HG02571 (cell line): ENCODE measurements around the gene IFI27.
"Not testable (repeated sequence)": the region's sequence is repeated elsewhere in the genome, so short reads cannot be mapped to it uniquely, and the experiment has no call there.

Experiments used
- ATAC-seq: cut with Tn5 transposase; IDR thresholded peaks from one replicate; pipeline ENCODE4 v1.9.1; 2021; ENCODE audit warnings: mild to moderate bottlenecking, moderate library complexity; ENCODE audit not compliant: unreplicated experiment

The IFI27 gene

DNA sequence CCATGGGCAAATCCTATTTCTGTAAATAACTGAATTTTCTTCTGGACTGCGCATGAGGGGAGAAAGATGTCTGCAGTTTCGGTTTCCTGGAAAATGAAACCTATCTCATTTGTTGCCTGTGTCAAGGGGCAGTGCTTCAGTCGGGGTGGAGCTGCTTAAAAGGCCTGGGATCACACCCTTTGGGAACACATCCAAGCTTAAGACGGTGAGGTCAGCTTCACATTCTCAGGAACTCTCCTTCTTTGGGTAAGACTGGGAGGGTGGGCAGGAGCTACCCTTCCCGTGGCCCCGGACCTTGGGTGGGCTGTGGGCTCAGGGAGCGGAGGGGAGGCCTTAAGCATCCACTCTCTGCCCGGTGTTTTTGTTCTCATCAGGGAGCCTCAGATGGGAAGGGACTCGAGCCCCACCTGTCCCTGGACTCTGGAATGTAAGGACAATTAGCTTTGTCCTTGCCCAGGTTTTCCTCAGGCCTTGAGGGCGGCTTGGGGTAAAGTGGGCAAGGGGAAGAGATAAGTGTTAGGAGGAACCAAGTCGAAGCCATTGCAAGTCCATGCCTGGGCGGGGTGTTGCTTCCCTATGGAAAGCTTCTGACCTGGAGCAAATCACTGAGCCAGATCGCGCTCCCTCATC is at the start of gene IFI27:
Gene IFI27 (plus strand): TSS at position 185 of the 630 bp plus-strand sequence.
- ATAC-seq, result no peak

DNA sequence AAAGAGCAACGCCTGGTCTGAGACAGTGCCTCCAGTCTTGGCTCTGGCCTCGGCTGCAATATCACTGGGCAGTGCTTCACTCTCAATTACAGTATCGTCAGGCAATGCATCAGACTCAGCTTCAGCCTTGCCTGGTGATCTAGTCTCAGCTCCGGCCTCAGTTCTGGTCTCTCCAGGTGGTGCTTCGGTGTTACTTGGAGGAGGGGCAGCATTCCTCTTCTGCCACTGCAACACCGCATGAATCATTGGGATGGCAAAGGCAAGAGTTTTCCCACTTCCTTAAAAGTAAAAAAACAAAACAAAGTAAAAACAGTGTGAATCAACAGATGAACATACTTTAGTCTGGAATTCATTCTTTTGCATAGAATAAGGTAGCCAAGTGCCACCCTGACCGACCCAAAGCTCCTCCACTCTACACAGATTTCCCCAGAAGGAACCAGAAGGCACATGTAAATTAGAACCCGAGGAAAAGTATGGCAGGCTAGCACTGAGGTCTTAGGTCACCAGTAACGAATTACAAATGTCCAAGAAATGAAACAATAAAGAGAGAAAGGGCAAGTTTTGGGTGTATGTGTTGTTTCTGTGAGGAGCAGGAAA is 48.1 kb upstream of the IFI27 start:
- ATAC-seq, result no peak

DNA sequence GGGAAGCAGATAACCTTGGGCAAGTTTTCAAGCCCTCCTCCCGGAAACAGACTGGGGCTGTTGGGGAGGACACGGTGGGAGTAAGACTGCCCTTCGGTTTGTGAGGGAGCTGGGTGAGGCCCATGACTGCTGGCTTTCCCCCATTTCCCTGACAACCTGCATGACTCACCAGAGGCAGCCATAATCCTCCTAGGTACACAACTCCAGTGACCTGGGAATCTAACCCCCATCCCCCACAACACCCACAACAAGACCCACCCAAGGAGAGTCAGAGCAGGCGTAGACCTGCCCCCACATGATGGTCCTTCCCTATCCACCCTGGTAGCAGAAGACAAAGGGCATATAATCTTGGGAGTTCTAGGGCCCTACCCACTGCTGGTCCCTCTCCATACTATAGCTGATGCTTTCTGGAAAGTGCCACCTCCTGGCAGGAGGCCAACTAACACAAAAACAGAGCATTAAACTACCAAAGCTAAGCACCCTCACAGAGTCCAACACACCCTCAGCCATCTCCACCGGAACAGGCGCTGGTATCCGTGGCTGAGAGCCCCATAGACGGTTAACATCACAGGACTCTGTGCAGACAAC is 44.4 kb upstream of the IFI27 start:
- ATAC-seq, result no peak

DNA sequence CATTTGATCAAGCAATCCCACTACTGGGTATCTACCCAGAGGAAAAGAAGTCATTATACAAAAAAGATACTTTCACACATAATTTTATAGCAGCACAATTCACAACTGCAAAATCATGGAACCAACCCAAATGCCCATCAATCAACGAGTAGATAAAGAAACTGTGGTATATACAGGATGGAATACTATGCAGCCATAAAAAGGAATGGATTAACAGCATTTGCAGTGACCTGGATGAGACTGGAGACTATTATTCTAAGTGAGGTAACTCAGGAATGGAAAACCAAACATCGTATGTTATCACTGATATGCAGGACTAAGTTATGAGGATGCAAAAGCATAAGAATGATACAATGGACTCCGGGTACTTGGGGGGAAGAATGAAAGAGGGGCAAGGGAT is 38.5 kb upstream of the IFI27 start:
- ATAC-seq, result not testable (repeated sequence)

DNA sequence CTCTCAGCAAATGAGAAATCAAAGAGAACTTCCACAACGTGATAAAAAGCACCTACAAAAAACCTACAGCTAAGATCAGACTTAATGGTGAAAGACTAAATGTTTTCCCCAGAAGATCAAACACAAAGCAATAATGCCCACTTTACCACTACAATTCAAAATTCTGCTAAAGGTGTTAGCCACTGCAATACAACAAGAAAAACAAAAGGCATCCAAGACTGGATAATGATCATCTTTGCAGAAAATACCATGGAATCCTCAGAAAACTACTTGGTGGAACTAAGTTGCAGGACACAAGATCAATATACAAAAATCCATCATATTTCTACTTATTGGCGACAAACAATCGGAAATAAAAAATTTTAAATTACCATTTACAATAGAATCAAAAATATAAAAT is 36.0 kb upstream of the IFI27 start:
- no peak for ATAC-seq

DNA sequence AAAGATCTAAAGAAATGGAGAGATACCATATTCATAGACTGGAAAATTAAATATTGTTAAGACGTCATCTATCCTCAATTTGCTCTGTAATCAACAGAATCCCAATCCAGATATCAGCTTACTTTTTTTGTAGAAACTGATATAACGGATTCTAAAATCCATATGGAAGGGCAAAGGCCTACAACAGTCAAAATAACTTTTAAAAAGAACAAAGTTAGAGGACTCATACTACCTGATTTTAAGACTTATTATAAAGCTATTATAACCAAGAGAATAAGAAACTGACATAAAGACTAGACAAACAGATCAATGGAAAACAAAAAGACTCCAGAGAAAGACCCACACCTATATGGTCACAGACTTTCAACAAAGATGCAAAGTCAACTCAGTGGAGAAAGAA is 35.5 kb upstream of the IFI27 start:
- ATAC-seq, result no peak

DNA sequence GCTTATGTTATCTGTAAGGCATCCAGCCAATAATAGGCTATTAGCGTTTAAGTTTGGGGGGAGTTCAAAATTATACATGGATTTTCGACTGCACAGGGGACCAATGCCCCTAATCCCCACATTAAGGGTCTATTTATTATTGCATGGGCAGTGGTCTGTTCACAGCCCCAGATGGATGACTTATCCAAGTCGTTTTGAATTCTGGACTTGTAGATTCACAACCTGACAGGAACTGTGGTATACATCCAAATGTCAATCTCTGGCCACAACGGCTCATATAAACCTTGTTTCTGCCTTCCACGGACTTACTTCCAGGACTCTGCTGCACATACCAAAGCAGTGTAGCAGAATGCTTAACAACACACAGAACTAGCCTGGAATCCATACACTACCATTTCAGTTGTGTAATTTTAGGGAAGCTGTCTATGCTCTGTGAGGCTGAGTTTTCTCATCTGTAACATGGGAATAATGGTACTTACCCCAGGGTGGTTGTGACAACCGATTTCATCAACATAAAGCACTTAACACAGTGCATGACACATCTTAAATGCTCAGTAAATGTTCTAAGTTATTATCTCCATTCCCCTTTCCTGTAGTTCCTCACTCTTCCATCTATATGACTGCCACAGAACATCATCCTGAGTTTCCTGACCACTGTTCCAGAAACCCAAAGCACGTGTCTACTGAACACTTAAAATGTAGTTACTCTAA is 33.3 kb upstream of the IFI27 start:
- no peak for ATAC-seq

DNA sequence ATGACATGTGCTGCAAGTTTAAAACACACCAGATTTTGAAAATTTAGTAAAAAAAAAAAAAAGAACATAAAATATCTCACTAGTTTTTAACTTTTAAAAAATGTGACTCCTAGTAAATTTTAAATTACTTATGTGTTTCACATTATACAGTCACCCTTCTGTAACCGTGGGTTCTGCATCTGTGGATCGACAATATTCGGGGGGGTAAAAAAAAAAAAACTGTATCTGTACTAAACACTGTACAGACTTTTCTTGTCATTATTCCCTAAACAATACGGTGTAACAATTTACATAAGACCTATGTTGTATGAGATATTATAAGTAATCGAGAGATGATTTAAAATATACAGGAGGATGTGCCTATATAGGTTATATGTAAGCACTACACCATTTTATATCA is 32.7 kb upstream of the IFI27 start:
- ATAC-seq, result no peak

DNA sequence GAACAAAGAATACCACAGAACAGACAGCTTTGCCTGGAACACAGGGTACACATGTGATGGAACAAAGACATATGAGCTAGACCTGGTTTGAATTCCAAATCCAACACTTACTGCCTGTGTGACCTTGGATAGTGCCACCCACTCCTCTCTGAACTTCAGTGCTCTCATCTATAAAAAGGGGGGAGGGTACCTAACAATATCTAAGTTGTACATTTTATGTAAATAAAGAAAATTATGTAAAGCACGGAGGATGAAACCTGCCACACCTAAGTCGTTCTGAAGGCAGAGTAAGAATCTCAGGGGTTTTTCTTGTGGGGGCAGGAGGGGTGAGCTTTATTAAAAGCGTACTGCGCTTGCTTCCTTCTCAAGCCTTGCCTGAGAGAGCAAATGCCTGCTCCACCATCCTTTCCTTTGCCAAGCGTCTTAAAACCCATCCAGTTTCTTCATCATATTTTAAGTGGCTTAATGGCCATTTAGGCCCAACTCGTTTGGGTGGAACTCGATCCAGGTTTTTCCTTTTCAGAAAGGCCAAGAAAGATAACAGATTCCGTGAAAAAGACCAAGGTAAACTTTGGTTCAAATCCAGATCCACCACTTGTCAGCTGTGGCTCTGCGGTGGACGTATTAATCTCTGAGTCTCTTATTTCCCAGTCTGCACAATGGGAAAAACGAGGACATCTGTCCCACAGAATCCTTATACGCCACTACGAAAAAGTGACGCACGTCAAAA is 30.5 kb upstream of the IFI27 start:
- ATAC-seq, result no peak

DNA sequence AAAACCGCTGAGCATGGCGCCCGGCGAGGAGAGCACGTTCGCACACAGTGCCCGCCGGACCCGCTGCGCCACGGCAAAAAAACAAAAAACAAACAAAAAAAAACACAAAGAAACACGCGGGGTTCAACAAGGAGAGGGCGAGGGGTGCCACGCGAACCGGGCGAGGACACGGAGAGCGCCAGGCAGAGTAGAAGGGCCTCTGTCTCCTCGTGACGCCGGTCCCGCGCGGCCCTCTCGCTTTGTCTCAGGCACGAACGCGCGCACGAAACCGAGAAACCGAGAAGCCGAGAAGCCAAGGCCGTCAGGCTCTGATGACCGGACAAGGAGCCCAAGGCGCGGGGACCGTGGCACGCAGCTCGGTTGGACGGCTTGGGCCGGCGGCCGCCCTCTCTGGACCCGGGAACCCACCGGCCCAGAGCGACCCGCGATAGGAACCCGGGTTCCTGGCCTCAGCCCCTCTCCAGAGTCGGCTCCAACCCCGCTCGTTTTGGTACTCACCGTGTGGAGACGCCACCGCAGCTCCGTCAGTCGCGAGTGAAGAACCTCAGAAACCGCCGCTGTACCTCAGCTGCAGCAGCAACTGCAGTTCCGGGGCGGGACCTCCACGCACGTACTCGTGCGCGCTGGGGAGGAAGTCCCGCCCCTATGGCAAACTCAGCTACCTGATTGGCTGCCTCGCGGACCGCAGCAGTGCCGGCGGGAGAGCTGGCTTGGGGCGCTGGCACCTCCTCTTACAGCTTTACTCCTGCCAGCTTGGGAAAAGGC is 29.7 kb upstream of the IFI27 start, which contains the start of the genes DDX24 and IFI27L1:
Gene DDX24 (minus strand): TSS at position 582 of the 765 bp plus-strand sequence. CDS start 1,460 bp downstream, outside the sequence.
Gene IFI27L1 (plus strand): TSS at position 690 of the 765 bp plus-strand sequence. CDS start 15,628 bp downstream, outside the sequence.
- peak; percentile 99 for ATAC-seq

DNA sequence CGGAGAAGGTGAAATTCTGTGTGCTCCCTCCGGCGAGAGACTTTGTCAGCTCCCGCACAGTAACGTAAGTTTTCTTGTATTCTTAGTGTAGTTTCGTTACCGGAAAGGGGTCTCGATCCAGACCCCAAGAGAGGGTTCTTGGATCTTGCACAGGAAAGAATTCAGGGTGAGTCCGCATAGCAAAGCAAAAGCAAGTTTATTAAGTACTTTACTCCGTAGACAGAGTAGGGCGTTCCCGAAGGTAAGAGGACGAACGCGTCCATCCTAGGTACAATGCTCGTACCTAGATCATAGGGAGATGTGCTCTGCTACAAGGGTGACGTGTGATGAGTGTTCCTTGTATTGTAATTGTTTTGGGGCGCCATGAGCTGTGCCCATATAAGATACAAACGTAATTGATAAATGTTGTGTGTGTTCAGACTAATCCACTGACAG is 29.1 kb upstream of the IFI27 start:
- peak; percentile 19 for ATAC-seq

DNA sequence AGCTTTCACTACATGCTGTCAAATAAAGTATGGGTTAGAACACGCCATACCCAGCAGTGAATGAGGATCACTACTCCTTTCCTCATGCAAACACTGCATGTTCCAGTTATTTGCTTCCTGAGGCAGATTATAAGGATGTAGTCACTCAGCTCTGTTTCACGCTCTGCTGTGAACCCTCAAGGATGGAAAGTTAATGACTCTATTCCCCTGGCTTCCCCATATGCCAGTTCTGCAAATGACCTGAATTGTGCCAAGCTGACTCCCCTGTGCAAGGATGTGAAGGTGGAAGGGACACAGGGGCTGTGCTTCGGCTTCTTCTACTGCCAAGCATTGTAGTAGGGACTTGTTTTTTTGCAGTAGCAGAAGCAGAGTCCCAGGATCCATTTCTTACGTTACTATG is 22.6 kb upstream of the IFI27 start:
- ATAC-seq, result no peak

DNA sequence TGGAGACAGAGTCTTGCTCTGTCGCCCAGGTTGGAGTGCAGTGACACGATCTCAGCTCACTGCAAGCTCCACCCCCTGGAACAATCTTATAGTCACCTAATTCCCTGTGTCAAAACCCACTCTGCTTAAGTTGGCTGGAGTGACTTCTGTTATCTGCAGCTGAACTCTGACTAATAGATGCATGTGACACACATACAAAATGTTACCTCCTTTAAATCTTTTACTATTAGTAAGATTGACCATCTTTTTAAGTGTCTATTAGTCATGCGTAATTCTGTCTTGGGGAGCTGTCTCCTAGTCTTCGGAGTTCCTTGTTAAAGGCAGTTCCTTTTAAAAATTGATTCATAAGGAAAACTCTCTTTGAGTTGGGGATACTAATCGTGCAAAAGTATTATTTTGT is 22.0 kb upstream of the IFI27 start:
- no peak for ATAC-seq

DNA sequence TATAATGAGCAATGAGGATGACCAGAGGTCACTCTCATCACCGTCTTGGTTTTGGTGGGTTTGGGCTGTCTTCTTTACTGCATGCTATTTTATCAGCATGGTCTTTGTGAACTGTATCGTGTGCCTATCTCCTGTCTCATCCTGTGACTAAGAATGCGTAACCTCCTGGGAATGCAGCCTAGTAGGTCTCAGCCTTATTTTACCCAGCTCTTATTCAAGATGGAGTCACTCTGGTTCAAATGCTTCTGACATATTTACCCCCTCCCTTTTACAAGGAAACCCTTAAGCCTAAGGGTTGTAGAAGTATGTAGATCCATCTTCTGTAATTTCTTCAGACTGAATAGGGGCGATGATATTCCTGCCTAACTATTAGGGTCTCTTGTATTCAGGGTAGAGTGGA is 21.1 kb upstream of the IFI27 start:
- no peak for ATAC-seq

DNA sequence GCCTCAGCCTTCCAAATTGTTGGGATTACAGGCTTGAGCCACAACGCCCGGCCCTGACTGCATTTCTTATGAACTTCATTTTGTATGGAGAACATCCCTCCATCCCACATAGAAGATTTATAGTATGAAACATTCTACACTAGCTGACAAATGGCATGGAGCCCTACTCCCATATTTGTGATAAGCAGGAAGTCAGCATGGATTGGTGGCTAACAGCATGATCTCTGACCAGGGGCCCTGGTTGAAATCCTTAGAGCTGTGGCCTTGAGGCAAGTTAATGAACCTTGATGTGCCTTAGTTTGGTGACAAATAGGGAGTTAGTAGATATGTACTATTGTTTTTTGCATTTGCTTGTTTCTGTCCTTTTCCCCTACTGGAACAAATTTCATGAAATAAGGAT is 17.1 kb upstream of the IFI27 start:
- ATAC-seq, result no peak

DNA sequence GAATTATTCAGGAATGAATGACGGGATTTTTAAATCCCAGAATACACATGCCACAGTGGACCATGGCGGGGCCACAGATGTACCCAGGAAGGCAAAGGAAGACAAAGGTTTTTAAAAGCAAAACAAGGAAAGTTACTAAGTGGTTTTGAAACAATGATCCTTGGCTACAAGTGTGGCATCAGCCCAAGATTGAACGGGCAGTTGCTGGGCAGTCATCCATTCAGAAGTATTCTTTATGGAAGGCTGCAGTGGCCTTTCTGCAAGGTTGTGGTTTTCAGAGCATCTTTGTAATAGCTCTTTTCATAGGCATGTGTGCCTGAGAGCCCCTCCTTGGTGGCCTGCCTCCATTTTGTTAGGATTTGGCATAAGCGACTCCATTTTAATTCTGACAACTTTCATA is 13.4 kb upstream of the IFI27 start:
- no peak for ATAC-seq

DNA sequence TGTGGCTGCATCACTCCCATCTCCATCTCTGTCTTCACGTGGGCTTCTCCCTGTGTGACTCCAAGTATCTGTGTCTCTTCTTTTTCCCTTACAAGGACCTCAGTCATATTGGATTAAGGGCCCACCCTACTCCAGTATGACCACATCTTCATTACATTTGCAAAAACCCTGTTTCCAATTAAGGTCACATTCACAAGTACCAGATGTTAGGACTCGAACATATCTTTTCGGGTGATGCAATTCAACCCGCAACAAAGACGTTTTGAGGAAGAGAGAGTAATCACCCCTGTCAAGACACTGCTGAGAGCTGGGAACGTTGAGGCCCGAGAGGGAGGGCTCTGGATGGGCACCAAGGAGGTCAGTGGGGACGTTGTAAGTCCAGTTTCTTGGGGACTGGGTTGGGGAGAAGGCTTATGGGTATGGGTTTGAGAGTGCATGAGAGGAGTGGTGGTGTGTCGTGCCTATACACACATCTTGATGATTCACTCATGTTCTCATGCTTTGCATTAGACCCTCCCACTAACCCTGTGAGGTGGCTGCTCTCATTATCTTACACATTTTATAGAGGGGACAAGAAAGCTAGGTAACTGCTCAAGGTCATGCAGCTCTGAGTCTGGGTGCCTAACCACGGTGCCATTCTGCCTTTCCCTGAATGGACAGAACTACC is 12.1 kb upstream of the IFI27 start:
- ATAC-seq, result no peak

DNA sequence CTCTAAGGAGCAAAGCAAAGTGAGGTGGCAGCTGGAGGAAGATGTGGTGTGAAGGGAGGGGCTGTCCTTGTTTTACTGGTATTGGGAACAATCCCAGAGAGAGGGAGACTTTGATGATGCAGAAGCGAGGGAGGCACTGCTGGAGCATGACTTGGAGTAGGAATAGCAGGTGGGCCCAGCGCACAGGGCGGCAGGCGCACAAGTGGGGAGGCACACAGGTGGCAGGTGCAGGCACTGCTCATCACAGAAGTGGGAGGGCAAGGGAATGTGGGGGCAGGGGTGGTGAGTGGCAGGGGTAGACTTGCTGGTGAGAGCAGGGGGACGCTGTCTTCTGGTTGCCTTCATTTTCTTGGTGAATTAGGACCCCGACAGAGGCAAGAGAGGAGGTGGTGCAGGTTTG is 11.5 kb upstream of the IFI27 start:
- no peak for ATAC-seq

DNA sequence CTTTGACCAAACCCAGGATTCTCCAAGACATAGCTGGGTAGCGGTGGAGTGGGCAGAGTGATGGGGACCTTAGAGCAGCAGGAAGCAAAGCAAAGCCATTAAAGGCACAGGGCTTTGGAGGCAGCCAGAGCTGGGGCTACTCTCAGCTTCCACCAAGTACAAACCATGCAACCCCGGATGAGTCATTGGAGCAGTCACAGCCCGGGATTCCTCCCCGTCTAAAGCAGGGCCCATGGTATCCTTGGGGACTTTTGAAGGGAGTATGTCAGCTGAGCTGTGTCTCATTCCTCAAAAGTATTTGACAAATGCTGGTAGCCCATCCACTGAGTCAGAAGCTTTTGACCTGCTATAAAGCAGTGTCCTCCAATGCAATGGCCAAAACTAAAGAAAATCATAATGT is 9.7 kb upstream of the IFI27 start:
- ATAC-seq, result no peak

DNA sequence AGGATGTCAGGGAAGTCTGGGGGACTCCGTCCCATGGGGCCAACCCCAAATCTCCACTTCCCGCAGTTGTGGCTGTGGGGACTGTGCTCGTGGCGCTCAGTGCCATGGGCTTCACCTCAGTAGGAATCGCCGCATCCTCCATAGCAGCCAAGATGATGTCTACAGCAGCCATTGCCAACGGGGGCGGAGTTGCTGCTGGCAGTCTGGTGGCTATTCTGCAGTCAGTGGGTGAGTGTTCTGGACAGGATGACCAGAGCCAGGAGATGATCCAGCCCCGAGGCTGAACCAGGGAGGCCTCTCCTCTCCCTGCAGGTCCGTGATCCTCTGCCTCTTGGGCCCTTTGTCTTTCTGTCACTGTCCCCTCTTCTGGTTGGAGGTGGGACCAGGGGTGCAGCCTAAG is 8.8 kb upstream of the IFI27 start:
- ATAC-seq, result no peak
